Suprapubic skin (tissue), 4 donors: Measurements from ENCODE around the gene TWSG1.
"Not testable (repeated sequence)": the region's sequence is repeated elsewhere in the genome, so short reads cannot be mapped to it uniquely, and the experiment has no call there.

Source experiments
- POLR2A ChIP-seq, 2 donors: fragments of 450-650 bp; IDR thresholded peaks; one replicate each; pipeline ENCODE4 v1.6.1; 2017; ENCODE audit warnings: antibody characterized with exemption in 2 of 2, mild to moderate bottlenecking in 2 of 2, moderate library complexity in 2 of 2
- POLR2AphosphoS5 ChIP-seq, 3 donors: sonication (generic); formaldehyde crosslinking; IDR thresholded peaks; one replicate each; pipeline ENCODE4 v1.6.1; 2017; ENCODE audit warnings: antibody characterized with exemption in 3 of 3
- TF ChIP-seq, protein P1 (sequence below), 2 donors: fragments of 200-600 bp in 1 of 2; fragments of 450-650 bp in 1 of 2; sonication (generic) in 1 of 2; IDR thresholded peaks; one replicate each; pipeline ENCODE4 v1.5.1; 2016 to 2019; ENCODE audit warnings: antibody characterized with exemption in 2 of 2, mild to moderate bottlenecking in 1 of 2, moderate library complexity in 1 of 2

DNA sequence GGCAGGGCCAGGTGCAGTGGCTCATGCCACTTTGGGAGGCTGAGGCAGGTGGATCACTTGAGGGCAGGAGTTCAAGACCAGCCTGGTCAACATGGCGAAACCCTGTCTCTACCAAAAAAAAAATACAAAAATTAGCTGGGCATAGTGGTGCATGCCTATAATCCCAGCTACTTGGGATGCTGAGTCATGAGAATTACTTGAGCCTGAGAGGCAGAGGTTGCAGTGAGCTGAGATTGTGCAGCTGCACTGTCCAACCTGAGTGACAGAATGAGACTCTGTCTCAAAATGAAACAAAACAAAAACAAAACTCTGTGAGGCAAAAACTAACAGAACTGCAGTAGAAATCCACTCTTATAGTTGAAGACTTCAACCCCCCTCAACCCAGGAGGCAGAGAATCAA is 38.7 kb downstream of the TWSG1 start:
- TF ChIP-seq, protein P1, sequence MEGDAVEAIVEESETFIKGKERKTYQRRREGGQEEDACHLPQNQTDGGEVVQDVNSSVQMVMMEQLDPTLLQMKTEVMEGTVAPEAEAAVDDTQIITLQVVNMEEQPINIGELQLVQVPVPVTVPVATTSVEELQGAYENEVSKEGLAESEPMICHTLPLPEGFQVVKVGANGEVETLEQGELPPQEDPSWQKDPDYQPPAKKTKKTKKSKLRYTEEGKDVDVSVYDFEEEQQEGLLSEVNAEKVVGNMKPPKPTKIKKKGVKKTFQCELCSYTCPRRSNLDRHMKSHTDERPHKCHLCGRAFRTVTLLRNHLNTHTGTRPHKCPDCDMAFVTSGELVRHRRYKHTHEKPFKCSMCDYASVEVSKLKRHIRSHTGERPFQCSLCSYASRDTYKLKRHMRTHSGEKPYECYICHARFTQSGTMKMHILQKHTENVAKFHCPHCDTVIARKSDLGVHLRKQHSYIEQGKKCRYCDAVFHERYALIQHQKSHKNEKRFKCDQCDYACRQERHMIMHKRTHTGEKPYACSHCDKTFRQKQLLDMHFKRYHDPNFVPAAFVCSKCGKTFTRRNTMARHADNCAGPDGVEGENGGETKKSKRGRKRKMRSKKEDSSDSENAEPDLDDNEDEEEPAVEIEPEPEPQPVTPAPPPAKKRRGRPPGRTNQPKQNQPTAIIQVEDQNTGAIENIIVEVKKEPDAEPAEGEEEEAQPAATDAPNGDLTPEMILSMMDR (IDR thresholded peaks at IDR 0.05) = not testable (repeated sequence)
- TF ChIP-seq POLR2AphosphoS5, POLR2A (IDR thresholded peaks at IDR 0.05): not testable (repeated sequence)
